Fibroblast of skin of back (primary cell): ENCODE data around the gene NRROS.

ENCODE experiments used
- DNase-seq: peaks from one replicate; pipeline ENCODE4 v3.0.0-alpha.2; 2013

Gene NRROS

GRCh38 chr3:196688349-196688748 lies 48.9 kb downstream of the NRROS start:
- DNase-seq = peak; percentile 57

- DNase-seq = no peak
These were observed 50.6 kb downstream of the NRROS start for GRCh38 chr3:196689941-196690660.

GRCh38 chr3:196691386-196691785 lies 51.9 kb downstream of the NRROS start:
- DNase-seq = no peak

- peak; percentile 6 for DNase-seq
These were observed 54.7 kb downstream of the NRROS start for GRCh38 chr3:196694202-196694638.

GRCh38 chr3:196694941-196695848 lies 55.7 kb downstream of the NRROS start:
- DNase-seq = no peak

- no peak for DNase-seq
These were observed 56.3 kb downstream of the NRROS start for GRCh38 chr3:196695849-196696226.

- no peak for DNase-seq
These were observed 57.8 kb downstream of the NRROS start for GRCh38 chr3:196697270-196697669.

GRCh38 chr3:196699749-196700148 lies 60.3 kb downstream of the NRROS start:
- no peak for DNase-seq

- DNase-seq = no peak
These were observed 61.3 kb downstream of the NRROS start for GRCh38 chr3:196700801-196701200.

GRCh38 chr3:196706327-196706726 lies 66.8 kb downstream of the NRROS start:
- no peak for DNase-seq

- no peak for DNase-seq
These were observed 67.2 kb downstream of the NRROS start for GRCh38 chr3:196706731-196707130.

- no peak for DNase-seq
These were observed 68.1 kb downstream of the NRROS start for GRCh38 chr3:196707566-196707965.

GRCh38 chr3:196708467-196708866 lies 69.0 kb downstream of the NRROS start:
- no peak for DNase-seq
